ENCODE measurements around the gene EEF2K. TPM values are rescaled to one million over a fixed set of nuclear protein-coding genes. Genes with fewer than 3 reads are reported as not detected.

The EEF2K gene
- polyA plus RNA-seq, 1 experiment, result 10.9 TPM

GRCh38 chr16:22203091-22203490 lies 3.0 kb upstream of the EEF2K start:
- CTCF ChIA-PET, result interaction anchor here (2.2 to 3.3 kb wide), 2 partner anchors 95 to 97 kb away, joined by 11 to 17 read pairs; partner anchors contain the start of gene POLR3E
- TF ChIP-seq CTCF (IDR thresholded peaks at IDR 0.05; ENCODE audit: insufficient read depth, low read depth, low read length), result no peak
- H3K27me3 ChIP-seq (ENCODE audit: control insufficient read depth, insufficient read depth, low read length), result no peaks in the 10 kb centered on the region
- no peak overlapping the region for H3K4me3 ChIP-seq (ENCODE audit: low read depth, low read length)
- DNase-seq (ENCODE audit: low read depth), result no peak
- no peaks in the 10 kb centered on the region for H3K36me3 ChIP-seq (ENCODE audit: control insufficient read depth, insufficient read depth, low read length)
- POLR2A ChIA-PET, result no interaction called here

GRCh38 chr16:22204091-22204655 lies 1.9 kb upstream of the EEF2K start:
- ChIA-PET CTCF (interaction anchor here (0.8 to 3.3 kb wide), 5 partner anchors 8 to 96 kb away, joined by 3 to 17 read pairs (median 3); partner anchors contain the start of gene POLR3E), POLR2A (no interaction called here)
- no peaks in the 10 kb centered on the region for H3K36me3 ChIP-seq (ENCODE audit: control insufficient read depth, insufficient read depth, low read length)
- H3K27me3 ChIP-seq (ENCODE audit: control insufficient read depth, insufficient read depth, low read length), result no peaks in the 10 kb centered on the region
- H3K4me3 ChIP-seq (ENCODE audit: low read depth, low read length), result no peak overlapping the region
- TF ChIP-seq CTCF (IDR thresholded peaks at IDR 0.05; ENCODE audit: insufficient read depth, low read depth, low read length), result no peak
- no peak for DNase-seq (ENCODE audit: low read depth)

DNA sequence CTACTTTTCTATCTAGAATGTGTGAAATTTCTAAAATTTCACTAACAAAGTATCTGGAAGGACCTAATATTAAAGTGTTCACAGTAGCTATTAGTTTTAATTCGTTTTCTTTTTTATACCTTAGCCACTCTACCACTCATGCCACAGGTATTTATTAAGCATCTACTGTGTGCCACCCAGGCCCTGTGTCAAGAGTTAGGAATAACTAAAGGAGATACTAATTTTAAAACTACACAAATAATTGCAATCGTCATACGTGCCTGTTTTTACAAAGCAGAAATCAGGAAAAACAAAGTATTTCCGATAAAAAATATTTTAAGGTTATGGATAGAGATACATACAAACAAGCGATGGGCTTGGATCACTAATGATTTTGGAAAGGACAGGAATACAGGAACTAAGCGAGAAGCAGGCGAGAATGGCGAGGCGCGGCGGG lies 483 bp upstream of the EEF2K start:
- no peak for DNase-seq (ENCODE audit: low read depth)
- Histone ChIP-seq H3K36me3 (ENCODE audit: control insufficient read depth, insufficient read depth, low read length) (no peaks in the 10 kb centered on the region), H3K4me3 (ENCODE audit: low read depth, low read length) (peak overlapping the region; percentile 73), H3K27me3 (ENCODE audit: control insufficient read depth, insufficient read depth, low read length) (no peaks in the 10 kb centered on the region)
- TF ChIP-seq CTCF (IDR thresholded peaks at IDR 0.05; ENCODE audit: insufficient read depth, low read depth, low read length), result no peak
- ChIA-PET POLR2A (no interaction called here), CTCF (interaction anchor here (0.7 to 3.3 kb wide), 10 partner anchors 10 to 95 kb away, joined by 3 to 17 read pairs (median 4); partner anchors contain the start of gene POLR3E)

GRCh38 chr16:22206842-22207714 lies 1.0 kb downstream of the EEF2K start:
- ChIA-PET POLR2A (no interaction called here), CTCF (interaction anchor here (0.5 to 1.8 kb wide), 6 partner anchors 9 to 126 kb away, joined by 3 to 12 read pairs (median 5); partner anchors contain the start of gene POLR3E)
- DNase-seq (ENCODE audit: low read depth), result no peak
- Histone ChIP-seq H3K4me3 (ENCODE audit: low read depth, low read length) (peak overlapping the region; percentile 73), H3K36me3 (ENCODE audit: control insufficient read depth, insufficient read depth, low read length) (no peaks in the 10 kb centered on the region), H3K27me3 (ENCODE audit: control insufficient read depth, insufficient read depth, low read length) (no peaks in the 10 kb centered on the region)
- no peak for TF ChIP-seq CTCF (IDR thresholded peaks at IDR 0.05; ENCODE audit: insufficient read depth, low read depth, low read length)

Measured in BJ (cell line).